SK-N-SH (cell line): Measurements from ENCODE around the gene SCYGR7.

Experiments used
- CTCF ChIP-seq: fragments of 200-600 bp; sonication (generic); IDR thresholded peaks from 2 replicates; pipeline ENCODE4 v1.6.1; 2017; ENCODE audit warnings: antibody characterized with exemption, mild to moderate bottlenecking, moderate library complexity
- EP300 ChIP-seq, 2 experiments: IDR thresholded peaks; 2 replicates each; pipeline versions ENCODE4 v1.4.0 to v1.6.1; 2012; ENCODE audit warnings: borderline replicate concordance in 1 of 2, low read depth in 1 of 2, low read length in 1 of 2
- GABPA ChIP-seq: IDR thresholded peaks from 2 replicates; pipeline ENCODE4 v1.4.0; 2012; ENCODE audit warnings: low read depth, mild to moderate bottlenecking
- NFIC ChIP-seq: IDR thresholded peaks from 2 replicates; pipeline ENCODE4 v1.4.0; 2012; ENCODE audit warnings: borderline replicate concordance
- NRF1 ChIP-seq: IDR thresholded peaks from 2 replicates; pipeline ENCODE4 v1.6.1; 2012; ENCODE audit warnings: low read depth, mild to moderate bottlenecking, low read length
- POLR2AphosphoS5 ChIP-seq: IDR thresholded peaks from 2 replicates; pipeline ENCODE4 v1.6.1; 2012; ENCODE audit warnings: low read depth, low read length
- RAD21 ChIP-seq: IDR thresholded peaks from 2 replicates; pipeline ENCODE4 v1.6.1; 2012; ENCODE audit warnings: mild to moderate bottlenecking, low read length
- RCOR1 ChIP-seq: fragments of 150-350 bp; IDR thresholded peaks from 2 replicates; pipeline ENCODE4 v1.6.1; 2017; ENCODE audit warnings: antibody characterized with exemption, low read length
- RXRA ChIP-seq: IDR thresholded peaks from 2 replicates; pipeline ENCODE4 v1.4.0; 2012; ENCODE audit warnings: low read depth, mild to moderate bottlenecking, borderline replicate concordance
- SIN3A ChIP-seq: IDR thresholded peaks from 2 replicates; pipeline ENCODE4 v1.6.1; 2012; ENCODE audit warnings: low read depth, mild to moderate bottlenecking, low read length, moderate library complexity, borderline replicate concordance
- TAF1 ChIP-seq: IDR thresholded peaks from 2 replicates; pipeline ENCODE4 v1.6.1; 2012; ENCODE audit warnings: low read depth, mild to moderate bottlenecking, low read length, moderate library complexity, borderline replicate concordance
- USF2 ChIP-seq: fragments of 150-350 bp; IDR thresholded peaks from 2 replicates; pipeline ENCODE4 v1.6.1; 2017; ENCODE audit warnings: antibody characterized with exemption, low read length, low read depth, borderline replicate concordance

- TF ChIP-seq SIN3A (no peak), EP300 (IDR thresholded peaks at IDR 0.05; ENCODE audit: borderline replicate concordance in 1 of 2, low read depth in 1 of 2, low read length in 1 of 2) (no peak), NFIC (no peak), RXRA (no peak), CTCF (no peak), GABPA (no peak), POLR2AphosphoS5 (no peak), RAD21 (no peak), NRF1 (no peak), USF2 (no peak), TAF1 (no peak), RCOR1 (no peak)
Measured at GRCh38 chr2:227710986-227711385, 17.1 kb upstream of the SCYGR7 start.
